IPS-NIHi7 (cell line): ENCODE results near the gene ASPDH.

Source experiments
- DNase-seq: peaks from one replicate; pipeline ENCODE4 v3.0.0; 2012; ENCODE audit warnings: mixed read lengths; ENCODE audit errors: extremely low spot score

The ASPDH gene

GRCh38 chr19:50496189-50497021, 17.3 kb downstream of the ASPDH start:
- no peak for DNase-seq

- no peak for DNase-seq
These were observed 18.6 kb downstream of the ASPDH start for GRCh38 chr19:50495020-50495531.

GRCh38 chr19:50494186-50495019, 19.3 kb downstream of the ASPDH start:
- DNase-seq: no peak

GRCh38 chr19:50493171-50493570, 20.5 kb downstream of the ASPDH start:
- no peak for DNase-seq

GRCh38 chr19:50492303-50493052, 21.2 kb downstream of the ASPDH start:
- no peak for DNase-seq

- DNase-seq: no peak
These were observed 22.7 kb downstream of the ASPDH start for GRCh38 chr19:50490991-50491472.

- DNase-seq: no peak
These were observed 23.3 kb downstream of the ASPDH start for GRCh38 chr19:50490411-50490811.

GRCh38 chr19:50489461-50490011, 24.2 kb downstream of the ASPDH start:
- no peak for DNase-seq

GRCh38 chr19:50488389-50489194, 25.1 kb downstream of the ASPDH start:
- no peak for DNase-seq

- DNase-seq: peak; percentile 63
These were observed 26.7 kb downstream of the ASPDH start for GRCh38 chr19:50486823-50487515.

- DNase-seq: no peak
These were observed 28.3 kb downstream of the ASPDH start for GRCh38 chr19:50485284-50485955.

- DNase-seq: no peak
These were observed 30.8 kb downstream of the ASPDH start for GRCh38 chr19:50482916-50483315.

GRCh38 chr19:50482271-50482855, 31.4 kb downstream of the ASPDH start:
- DNase-seq: no peak

- DNase-seq: no peak
These were observed 32.2 kb downstream of the ASPDH start for GRCh38 chr19:50481351-50482149.

- DNase-seq: no peak
These were observed 33.2 kb downstream of the ASPDH start for GRCh38 chr19:50480281-50481111.

GRCh38 chr19:50479761-50480251, 33.9 kb downstream of the ASPDH start:
- no peak for DNase-seq
